Endothelial cell of umbilical vein (primary cell): ENCODE results near the gene MMP23B. TPM values are rescaled to one million over a fixed set of nuclear protein-coding genes. Genes with fewer than 3 reads are reported as not detected.

Source experiments
- BruUV-seq: library from RNA; stranded (reverse); fragments of 400-500 nt; replicated peaks from 2 replicates; lab custom pipeline; 2021; lab: Mats Ljungman, UMichigan
- CTCF ChIA-PET: fragments of 300-600, 350-600 bp; sonication (Branson Sonifier 250); formaldehyde crosslinking; loops from one replicate; lab custom pipeline; 2021; ENCODE audit warnings: antibody characterized with exemption, inconsistent platforms; lab: Charles Lee
- POLR2A ChIA-PET: fragments of 300-600, 350-600 bp; sonication (Branson Sonifier 250); formaldehyde crosslinking; loops from one replicate; lab custom pipeline; 2021; ENCODE audit warnings: antibody characterized with exemption, inconsistent platforms; lab: Charles Lee
- DNase-seq: peaks from one replicate; pipeline ENCODE4 v3.0.0-alpha.2; 2011; ENCODE audit warnings: low read depth, low spot score
- FAIRE-seq: peaks from 2 replicates; lab custom pipeline; 2011; peaks lifted over from hg19 to GRCh38; lab: Jason Lieb, UNC
- H2AFZ ChIP-seq: 2 replicates; pipeline ENCODE4 v1.6.0; 2012; ENCODE audit warnings: low read depth, low read length, control low read depth, inconsistent platforms
- H3K27ac ChIP-seq: 2 replicates; pipeline ENCODE4 v1.5.1; 2011; ENCODE audit warnings: low read depth, mild to moderate bottlenecking, control low read depth, low read length, moderate library complexity; ENCODE audit not compliant: insufficient read depth
- H3K27me3 ChIP-seq, 2 experiments: 2 replicates each; pipeline versions ENCODE4 v1.6.0 to v1.6.1; 2011; ENCODE audit warnings: low read length in 2 of 2, mixed read lengths in 1 of 2; ENCODE audit not compliant: control insufficient read depth in 2 of 2, insufficient read depth in 2 of 2
- H3K36me3 ChIP-seq, 2 experiments: 2 replicates in 1 of 2; 3 replicates in 1 of 2; pipeline ENCODE4 v1.5.1; 2011; ENCODE audit warnings: low read length in 2 of 2, mild to moderate bottlenecking in 1 of 2, moderate library complexity in 1 of 2; ENCODE audit not compliant: control insufficient read depth in 2 of 2, insufficient read depth in 2 of 2; ENCODE audit errors: extremely low read depth in 1 of 2
- H3K4me1 ChIP-seq: 3 replicates; pipeline ENCODE4 v1.5.1; 2011; ENCODE audit warnings: mild to moderate bottlenecking, low read length; ENCODE audit not compliant: control insufficient read depth, insufficient read depth; ENCODE audit errors: extremely low read depth
- H3K4me2 ChIP-seq: 2 replicates; pipeline ENCODE4 v1.6.1; 2011; ENCODE audit warnings: low read length, control low read depth, mixed read lengths; ENCODE audit not compliant: insufficient read depth
- H3K4me3 ChIP-seq, 3 experiments: fragments of 200-600 bp in 1 of 3; sonication (generic), shearing (Covaris generic) in 1 of 3; replicated peaks in 1 of 3; 2 replicates each; pipeline ENCODE4 v1.5.1; 2011 to 2016; ENCODE audit warnings: control low read depth in 3 of 3, low read length in 3 of 3, mild to moderate bottlenecking in 2 of 3, inconsistent platforms in 1 of 3, low read depth in 1 of 3, moderate library complexity in 1 of 3; ENCODE audit not compliant: insufficient read depth in 1 of 3
- H3K79me2 ChIP-seq: 2 replicates; pipeline ENCODE4 v1.6.0; 2012; ENCODE audit warnings: low read length, inconsistent platforms; ENCODE audit not compliant: control insufficient read depth, insufficient read depth
- H3K9ac ChIP-seq: replicated peaks from 2 replicates; pipeline ENCODE3; 2011; ENCODE audit warnings: low read length, control low read depth; ENCODE audit not compliant: insufficient read depth; ENCODE audit errors: extremely low read depth
- H3K9me1 ChIP-seq: replicated peaks from 3 replicates; pipeline ENCODE4 v1.6.0; 2011; ENCODE audit warnings: mild to moderate bottlenecking, low read length; ENCODE audit not compliant: control insufficient read depth, insufficient read depth; ENCODE audit errors: extremely low read depth
- H3K9me3 ChIP-seq: replicated peaks from 2 replicates; pipeline ENCODE4 v1.5.1; 2012; ENCODE audit warnings: low read length, inconsistent platforms; ENCODE audit not compliant: control insufficient read depth, insufficient read depth
- H4K20me1 ChIP-seq: replicated peaks from 2 replicates; pipeline ENCODE3; 2011; ENCODE audit warnings: mild to moderate bottlenecking, low read length; ENCODE audit not compliant: control insufficient read depth, insufficient read depth; ENCODE audit errors: extremely low read depth
- EZH2 ChIP-seq: IDR thresholded peaks from 2 replicates; pipeline ENCODE4 v1.6.1; 2012; ENCODE audit warnings: borderline replicate concordance, low read depth, mild to moderate bottlenecking, moderate library complexity, low read length, inconsistent platforms; ENCODE audit not compliant: severe bottlenecking
- FOS ChIP-seq: IDR thresholded peaks from 2 replicates; pipeline ENCODE4 v1.6.1; 2011; ENCODE audit warnings: mild to moderate bottlenecking, low read length, moderate library complexity, borderline replicate concordance; ENCODE audit not compliant: insufficient read depth
- GATA2 ChIP-seq: IDR thresholded peaks from 2 replicates; pipeline ENCODE4 v1.7.0; 2011; ENCODE audit warnings: low read depth, mild to moderate bottlenecking, moderate library complexity, mixed read lengths, low read length; ENCODE audit not compliant: insufficient read length, insufficient read depth
- JUN ChIP-seq: IDR thresholded peaks from 2 replicates; pipeline ENCODE4 v1.6.1; 2011; ENCODE audit warnings: borderline replicate concordance, low read depth; ENCODE audit not compliant: insufficient read length, insufficient read depth
- MYC ChIP-seq: IDR thresholded peaks from one replicate; pipeline ENCODE4 v1.6.1; 2011; ENCODE audit warnings: mild to moderate bottlenecking, low read depth, low read length
- POLR2A ChIP-seq: IDR thresholded peaks from 2 replicates; pipeline ENCODE4 v1.6.1; 2012; ENCODE audit warnings: low read depth, mild to moderate bottlenecking, control low read depth, low read length
- POLR2AphosphoS5 ChIP-seq: IDR thresholded peaks from 2 replicates; pipeline ENCODE4 v1.6.1; 2012; ENCODE audit warnings: low read depth, mild to moderate bottlenecking, control low read depth, low read length, moderate library complexity; ENCODE audit not compliant: insufficient read depth
- dilution Hi-C: fragments of 300-500 bp; cut with MboI; formaldehyde crosslinking; loops from one replicate; pipeline ENCODE4 v1.15.0; 2019; ENCODE audit warnings: low sequenced_read_pairs; ENCODE audit not compliant: extremely low pct_ligation_motif_present
- intact Hi-C: fragments of 100-400 bp; cut with micrococcal nuclease; formaldehyde crosslinking; loops from one replicate; pipeline ENCODE4 v1.10.0; 2022
- polyA plus RNA-seq, 4 experiments: library from polyadenylated mRNA; depleted of rRNA in 3 of 4; stranded (reverse) in 3 of 4; unstranded in 1 of 4; fragments of >200 nt; gene quantifications; 2 replicates each; pipeline versions ENCODE4 v1.2.1 to v1.2.3, GENCODE V29; 2011 to 2012; ENCODE audit warnings: missing spikeins in 1 of 4
- total RNA-seq: library from RNA; stranded (reverse); gene quantifications from 2 replicates; pipeline ENCODE4 v1.2.3, GENCODE V29; 2021
- TF ChIP-seq, protein P1 (sequence below): IDR thresholded peaks from 2 replicates; pipeline ENCODE4 v1.6.1; 2011; ENCODE audit not compliant: insufficient read depth, insufficient read length
- TF ChIP-seq, protein P2 (sequence below), 2 donors: IDR thresholded peaks; 1 replicate in 1 of 2; 2 replicates in 1 of 2; pipeline ENCODE4 v1.5.1; 2011; ENCODE audit warnings: low read length in 2 of 2, mild to moderate bottlenecking in 2 of 2, moderate library complexity in 2 of 2, control low read depth in 1 of 2, inconsistent platforms in 1 of 2, low read depth in 1 of 2; ENCODE audit not compliant: insufficient read depth in 1 of 2; ENCODE audit errors: extremely low read depth in 1 of 2

The MMP23B gene
- total and polyA plus RNA-seq, 2 donors (not counting 3 experiments of a cell fraction or from before 2014, with no cell fraction given), result 0.62 to 5.3 TPM

DNA sequence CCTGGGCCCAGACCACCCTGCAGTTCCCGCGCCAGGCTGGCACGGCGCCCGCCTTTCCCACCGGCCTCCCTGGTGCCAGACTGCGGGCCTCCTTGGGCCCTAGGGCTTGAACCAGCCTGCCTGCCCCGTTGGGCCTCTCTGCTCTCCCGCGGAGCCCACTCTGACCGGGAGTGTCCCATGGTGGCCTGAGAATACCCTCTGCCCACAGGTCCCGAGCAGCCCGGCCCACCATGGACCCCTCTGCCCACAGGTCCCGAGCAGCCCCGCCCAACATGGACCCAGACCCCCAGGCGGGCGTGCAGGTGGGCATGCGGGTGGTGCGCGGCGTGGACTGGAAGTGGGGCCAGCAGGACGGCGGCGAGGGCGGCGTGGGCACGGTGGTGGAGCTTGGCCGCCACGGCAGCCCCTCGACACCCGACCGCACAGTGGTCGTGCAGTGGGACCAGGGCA is 8.8 kb upstream of the MMP23B start:
- POLR2A ChIA-PET, result no interaction called here
- Histone ChIP-seq H4K20me1 (no peaks in the 10 kb centered on the region), H3K4me2 (no peak overlapping the region), H3K4me3 (no peak overlapping the region), H2AFZ (no peak overlapping the region), H3K27ac (no peak overlapping the region), H3K9ac (no peak overlapping the region), H3K27me3 (no peaks in the 10 kb centered on the region), H3K79me2 (no peaks in the 10 kb centered on the region), H3K4me1 (no peaks in the 10 kb centered on the region), H3K9me1 (no peaks in the 10 kb centered on the region), H3K36me3 (no peaks in the 10 kb centered on the region), H3K9me3 (no peaks in the 10 kb centered on the region)
- dilution Hi-C loops, result no loop called here
- TF ChIP-seq FOS (no peak), POLR2AphosphoS5 (no peak), GATA2 (no peak)
- intact Hi-C loops, result no loop called here
- no peak for FAIRE-seq
- DNase-seq, result no peak
- CTCF ChIA-PET, result interaction anchor here (1.3 kb wide), 1 partner anchor 20 kb away, joined by 5 read pairs; no protein-coding TSS in a partner anchor
- BruUV-seq, result no TSS peak

DNA sequence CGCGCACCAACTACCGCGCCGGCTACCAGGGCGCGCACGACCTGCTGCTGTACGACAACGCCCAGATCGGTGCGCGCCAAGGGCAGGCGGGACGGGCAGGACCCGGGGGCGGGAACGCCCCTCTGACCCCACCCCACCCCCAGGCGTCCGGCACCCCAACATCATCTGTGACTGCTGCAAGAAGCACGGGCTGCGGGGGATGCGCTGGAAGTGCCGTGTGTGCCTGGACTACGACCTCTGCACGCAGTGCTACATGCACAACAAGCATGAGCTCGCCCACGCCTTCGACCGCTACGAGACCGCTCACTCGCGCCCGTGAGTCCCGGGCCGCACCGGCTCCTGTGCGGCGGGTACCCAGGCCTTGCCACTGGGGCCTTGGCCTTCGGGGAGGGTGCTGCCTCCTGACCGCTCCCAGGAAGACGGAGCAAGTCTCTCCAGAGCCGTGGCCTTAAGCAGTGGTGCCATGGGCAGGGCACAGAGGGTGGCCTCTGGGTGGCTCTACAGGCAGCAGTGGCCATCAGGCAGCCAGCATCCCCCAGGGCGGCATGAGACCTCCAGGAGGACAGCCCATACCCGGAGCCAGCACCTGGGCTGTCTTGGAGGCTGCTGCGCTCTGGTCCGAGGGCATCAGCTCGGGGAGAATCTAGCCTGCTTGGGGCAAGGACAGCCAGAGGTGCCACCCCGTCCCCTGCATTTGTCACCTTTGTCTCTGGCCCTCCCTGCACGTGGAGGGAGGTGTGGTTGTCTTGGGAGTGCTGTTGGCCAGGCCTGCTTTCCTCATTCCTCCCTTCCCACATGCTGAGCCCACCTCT is 8.1 kb upstream of the MMP23B start:
- BruUV-seq, result no TSS peak
- H3K4me2 ChIP-seq, result no peak overlapping the region
- no peaks in the 10 kb centered on the region for H3K9me3 ChIP-seq

More for the DNA sequence above, 8.1 kb upstream of the MMP23B start:
- TF ChIP-seq GATA2 (no peak), FOS (no peak), MYC (no peak), EZH2 (no peak), POLR2AphosphoS5 (no peak), POLR2A (no peak), JUN (no peak)
- TF ChIP-seq, protein P1, sequence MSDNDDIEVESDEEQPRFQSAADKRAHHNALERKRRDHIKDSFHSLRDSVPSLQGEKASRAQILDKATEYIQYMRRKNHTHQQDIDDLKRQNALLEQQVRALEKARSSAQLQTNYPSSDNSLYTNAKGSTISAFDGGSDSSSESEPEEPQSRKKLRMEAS, result no peak
- TF ChIP-seq, protein P2, sequence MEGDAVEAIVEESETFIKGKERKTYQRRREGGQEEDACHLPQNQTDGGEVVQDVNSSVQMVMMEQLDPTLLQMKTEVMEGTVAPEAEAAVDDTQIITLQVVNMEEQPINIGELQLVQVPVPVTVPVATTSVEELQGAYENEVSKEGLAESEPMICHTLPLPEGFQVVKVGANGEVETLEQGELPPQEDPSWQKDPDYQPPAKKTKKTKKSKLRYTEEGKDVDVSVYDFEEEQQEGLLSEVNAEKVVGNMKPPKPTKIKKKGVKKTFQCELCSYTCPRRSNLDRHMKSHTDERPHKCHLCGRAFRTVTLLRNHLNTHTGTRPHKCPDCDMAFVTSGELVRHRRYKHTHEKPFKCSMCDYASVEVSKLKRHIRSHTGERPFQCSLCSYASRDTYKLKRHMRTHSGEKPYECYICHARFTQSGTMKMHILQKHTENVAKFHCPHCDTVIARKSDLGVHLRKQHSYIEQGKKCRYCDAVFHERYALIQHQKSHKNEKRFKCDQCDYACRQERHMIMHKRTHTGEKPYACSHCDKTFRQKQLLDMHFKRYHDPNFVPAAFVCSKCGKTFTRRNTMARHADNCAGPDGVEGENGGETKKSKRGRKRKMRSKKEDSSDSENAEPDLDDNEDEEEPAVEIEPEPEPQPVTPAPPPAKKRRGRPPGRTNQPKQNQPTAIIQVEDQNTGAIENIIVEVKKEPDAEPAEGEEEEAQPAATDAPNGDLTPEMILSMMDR (IDR thresholded peaks at IDR 0.05; ENCODE audit: extremely low read depth in 1 of 2, insufficient read depth in 1 of 2, low read depth in 1 of 2, low read length in 2 of 2), result no peak
- FAIRE-seq (no peak), DNase-seq (no peak)
- H4K20me1 ChIP-seq, result no peaks in the 10 kb centered on the region
- no peak overlapping the region for H3K4me3 ChIP-seq
- H3K27me3 ChIP-seq, result no peaks in the 10 kb centered on the region
- H3K79me2 ChIP-seq, result no peaks in the 10 kb centered on the region
- no peak overlapping the region for H3K27ac ChIP-seq
- intact Hi-C loops, result no loop called here
- ChIA-PET CTCF (no interaction called here), POLR2A (no interaction called here)
- no peaks in the 10 kb centered on the region for H3K36me3 ChIP-seq
- no peaks in the 10 kb centered on the region for H3K9me1 ChIP-seq
- H3K9ac ChIP-seq, result no peak overlapping the region
- no peaks in the 10 kb centered on the region for H3K4me1 ChIP-seq
- H2AFZ ChIP-seq, result no peak overlapping the region
- dilution Hi-C loops, result no loop called here
